ENCODE data around the gene SEMA4B. TPM values are rescaled to one million over a fixed set of nuclear protein-coding genes. Genes with fewer than 3 reads are reported as not detected.

The SEMA4B gene
- total RNA-seq, 1 experiment from 2014 or later = 27.2 TPM

GRCh38 chr15:90205886-90206285, 4.8 kb downstream of the SEMA4B start:
- no peak for DNase-seq (ENCODE audit: low read depth)

- DNase-seq (ENCODE audit: low read depth) = no peak
Observed at GRCh38 chr15:90207252-90207651, 6.1 kb downstream of the SEMA4B start.

- no peak for DNase-seq (ENCODE audit: low read depth)
Observed at GRCh38 chr15:90208356-90208755, 7.2 kb downstream of the SEMA4B start.

GRCh38 chr15:90209591-90209990, 8.5 kb downstream of the SEMA4B start:
- DNase-seq (ENCODE audit: low read depth) = no peak

- DNase-seq (ENCODE audit: low read depth) = no peak
Observed at GRCh38 chr15:90210593-90210992, 9.5 kb downstream of the SEMA4B start.

- DNase-seq (ENCODE audit: low read depth) = no peak
Observed at GRCh38 chr15:90211009-90211408, 9.9 kb downstream of the SEMA4B start.

- DNase-seq (ENCODE audit: low read depth) = peak; percentile 68
Observed at GRCh38 chr15:90211440-90212143, 10.5 kb downstream of the SEMA4B start.

- DNase-seq (ENCODE audit: low read depth) = peak; percentile 27
Observed at GRCh38 chr15:90212221-90213098, 11.3 kb downstream of the SEMA4B start.

- DNase-seq (ENCODE audit: low read depth) = no peak
Observed at GRCh38 chr15:90213122-90213817, 12.1 kb downstream of the SEMA4B start.

- DNase-seq (ENCODE audit: low read depth) = no peak
Observed at GRCh38 chr15:90213818-90214204, 12.7 kb downstream of the SEMA4B start.

GRCh38 chr15:90214553-90215196, 13.5 kb downstream of the SEMA4B start:
- DNase-seq (ENCODE audit: low read depth) = no peak

- DNase-seq (ENCODE audit: low read depth) = no peak
Observed at GRCh38 chr15:90217671-90218394, 16.7 kb downstream of the SEMA4B start.

- DNase-seq (ENCODE audit: low read depth) = no peak
Observed at GRCh38 chr15:90219421-90220141, 18.5 kb downstream of the SEMA4B start.

- DNase-seq (ENCODE audit: low read depth) = peak; percentile 63
Observed at GRCh38 chr15:90221246-90221900, 20.2 kb downstream of the SEMA4B start.

GRCh38 chr15:90222547-90222946, 21.4 kb downstream of the SEMA4B start:
- no peak for DNase-seq (ENCODE audit: low read depth)

GRCh38 chr15:90223441-90224165, 22.5 kb downstream of the SEMA4B start:
- DNase-seq (ENCODE audit: low read depth) = no peak

- no peak for DNase-seq (ENCODE audit: low read depth)
Observed at GRCh38 chr15:90225047-90225446, 23.9 kb downstream of the SEMA4B start.

- DNase-seq (ENCODE audit: low read depth) = no peak
Observed at GRCh38 chr15:90225504-90226234, 24.5 kb downstream of the SEMA4B start.

- no peak for DNase-seq (ENCODE audit: low read depth)
Observed at GRCh38 chr15:90227336-90227735, 26.2 kb downstream of the SEMA4B start.

All from M059J (cell line).